SH-SY5Y (cell line): ENCODE data around the gene AMPH.

Source experiments
- GATA2 ChIP-seq: IDR thresholded peaks from 2 replicates; pipeline ENCODE4 v1.6.1; 2011; ENCODE audit warnings: mild to moderate bottlenecking, low read depth, low read length
- GATA3 ChIP-seq: IDR thresholded peaks from 2 replicates; pipeline ENCODE4 v1.6.1; 2011; ENCODE audit warnings: low read depth, mild to moderate bottlenecking, low read length, moderate library complexity

GRCh38 chr7:38383281-38383680 lies 247.9 kb downstream of the AMPH start:
- TF ChIP-seq GATA3 (no peak), GATA2 (no peak)
